ENCODE data around the gene TSR3.
A peak's percentile ranks its signal among the peaks of the same experiment; 100 is the strongest.

The TSR3 gene

DNA sequence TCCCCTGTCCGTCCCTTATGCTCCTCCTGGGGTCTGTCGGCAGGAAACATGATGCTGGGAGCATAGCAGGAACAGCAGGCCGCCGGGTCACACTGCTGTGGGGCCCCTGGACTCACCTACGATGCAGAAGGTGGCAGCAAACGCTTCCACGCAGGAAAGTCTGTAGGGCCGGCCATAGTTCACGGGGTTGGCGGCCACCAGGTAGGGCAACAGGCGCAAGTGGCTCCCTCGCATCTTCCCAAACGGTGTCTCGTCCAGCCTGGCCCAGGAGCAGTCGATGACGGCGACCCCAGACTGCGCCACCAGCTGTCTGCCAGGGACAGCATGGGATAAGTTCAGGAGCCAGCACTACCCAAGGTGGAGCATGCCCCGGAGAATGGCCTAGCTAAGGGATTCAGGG lies 987 bp downstream of the TSR3 start:
- DNase-seq, result no peak

DNA sequence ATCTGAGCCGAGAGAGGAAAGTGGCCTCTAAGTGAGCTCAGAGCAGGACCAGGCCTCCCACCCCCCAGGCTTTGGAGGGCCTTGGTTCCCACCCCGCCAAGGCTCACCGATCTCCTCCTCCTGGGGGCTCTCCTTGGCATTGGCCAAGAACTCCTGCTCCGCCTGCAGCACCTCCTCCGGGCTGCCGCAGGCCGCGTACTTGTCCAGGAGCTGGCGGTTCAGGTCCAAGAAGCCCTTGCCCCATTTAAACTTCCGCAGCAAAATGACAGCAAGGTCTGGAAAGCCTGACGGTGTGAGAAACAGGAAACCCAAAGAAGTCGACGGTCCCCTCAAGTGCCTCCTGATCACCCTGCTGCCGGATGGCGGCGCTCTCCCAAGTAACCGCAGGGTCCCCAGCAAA lies 1.7 kb downstream of the TSR3 start:
- DNase-seq, result no peak

DNA sequence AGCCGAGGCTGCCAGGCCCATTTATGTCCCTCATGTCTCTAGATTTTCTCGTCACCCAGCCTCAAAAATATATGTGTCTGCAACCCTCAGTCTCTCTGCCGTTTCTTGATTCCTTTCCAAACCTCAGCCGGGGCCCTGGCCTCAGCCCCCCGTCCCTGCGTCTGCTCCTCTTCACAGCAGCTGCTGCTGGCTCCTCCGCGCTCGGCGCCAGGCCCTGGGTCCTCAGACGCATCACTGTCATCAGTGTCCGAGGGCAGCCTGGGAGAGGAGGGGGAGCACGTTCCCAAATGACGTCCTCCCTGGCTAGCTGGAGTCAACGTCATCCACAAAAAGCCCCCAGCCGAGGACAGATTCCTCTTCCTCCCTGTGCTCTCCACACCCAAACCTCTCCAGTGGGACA lies 2.3 kb downstream of the TSR3 start:
- no peak for DNase-seq

DNA sequence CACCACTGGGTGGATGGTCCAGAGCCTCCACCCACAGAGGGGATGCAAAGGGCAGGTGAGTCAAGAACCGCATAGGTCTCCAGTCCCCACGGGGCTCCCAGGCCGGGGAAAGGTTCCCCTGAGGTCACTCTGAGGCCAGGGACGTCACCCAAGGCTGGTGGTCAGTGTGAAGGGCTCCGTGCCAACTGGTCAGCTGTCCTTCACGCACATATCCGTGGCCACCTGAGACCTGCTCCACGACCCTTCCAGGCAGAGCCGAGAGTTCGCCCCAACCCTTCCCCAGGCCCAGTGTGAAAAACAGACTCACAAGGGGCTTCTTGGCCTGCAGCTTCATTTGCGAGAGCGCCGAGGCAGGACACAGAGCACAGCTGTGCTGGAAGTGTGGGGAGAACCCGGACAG lies 2.8 kb downstream of the TSR3 start:
- DNase-seq, result no peak

GRCh38 chr16:1348441-1348840 lies 3.2 kb downstream of the TSR3 start:
- no peak for DNase-seq

DNA sequence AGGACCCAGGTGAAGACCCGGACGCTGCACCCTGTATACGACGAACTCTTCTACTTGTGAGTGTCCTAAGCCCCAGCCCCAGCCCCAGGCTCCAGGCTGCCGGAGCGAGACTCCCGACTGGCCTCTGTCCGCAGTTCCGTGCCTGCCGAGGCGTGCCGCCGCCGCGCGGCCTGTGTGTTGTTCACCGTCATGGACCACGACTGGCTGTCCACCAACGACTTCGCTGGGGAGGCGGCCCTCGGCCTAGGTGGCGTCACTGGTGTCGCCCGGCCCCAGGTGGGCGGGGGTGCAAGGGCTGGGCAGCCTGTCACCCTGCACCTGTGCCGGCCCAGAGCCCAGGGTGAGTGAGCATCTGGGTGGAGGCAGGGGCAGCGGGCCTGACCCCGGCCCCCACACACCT lies 3.7 kb downstream of the TSR3 start:
- no peak for DNase-seq

- DNase-seq, result no peak
These were observed 4.3 kb downstream of the TSR3 start for GRCh38 chr16:1347286-1347855.

GRCh38 chr16:1346422-1347285 lies 5.0 kb downstream of the TSR3 start:
- no peak for DNase-seq

DNA sequence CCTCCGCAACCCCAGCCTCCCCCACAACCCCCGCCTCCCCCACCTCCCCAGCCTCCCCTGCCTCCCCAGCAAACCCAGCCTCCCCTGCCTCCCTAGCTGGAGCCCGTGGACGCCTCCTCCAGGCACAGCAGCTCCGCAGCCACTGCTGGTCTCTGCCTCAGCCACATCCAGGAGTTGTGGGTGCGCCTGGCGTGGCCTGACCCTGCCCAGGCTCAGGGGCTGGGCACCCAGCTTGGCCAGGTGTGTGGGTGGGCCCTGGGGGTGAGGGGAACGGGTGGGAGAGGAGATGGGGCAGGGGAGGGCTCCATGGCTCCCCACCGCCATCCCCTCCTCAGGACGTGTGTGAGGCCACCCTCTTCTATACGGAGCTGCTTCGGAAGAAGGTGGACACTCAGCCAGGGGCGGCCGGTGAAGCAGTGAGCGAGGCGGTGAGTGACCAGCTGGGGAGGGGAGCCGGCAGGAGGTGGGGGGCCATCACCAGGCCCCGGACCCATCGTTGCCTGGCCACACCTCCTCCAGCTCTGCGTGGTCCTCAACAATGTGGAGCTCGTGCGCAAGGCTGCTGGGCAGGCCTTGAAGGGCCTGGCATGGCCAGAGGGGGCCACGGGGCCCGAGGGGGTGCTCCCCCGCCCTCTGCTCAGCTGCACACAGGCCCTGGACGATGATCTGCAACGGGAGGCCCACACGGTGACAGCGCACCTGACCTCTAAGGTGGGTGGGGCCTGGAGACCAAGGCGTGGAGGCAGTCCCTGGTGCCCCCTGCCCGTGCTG lies 5.8 kb downstream of the TSR3 start:
- no peak for DNase-seq

DNA sequence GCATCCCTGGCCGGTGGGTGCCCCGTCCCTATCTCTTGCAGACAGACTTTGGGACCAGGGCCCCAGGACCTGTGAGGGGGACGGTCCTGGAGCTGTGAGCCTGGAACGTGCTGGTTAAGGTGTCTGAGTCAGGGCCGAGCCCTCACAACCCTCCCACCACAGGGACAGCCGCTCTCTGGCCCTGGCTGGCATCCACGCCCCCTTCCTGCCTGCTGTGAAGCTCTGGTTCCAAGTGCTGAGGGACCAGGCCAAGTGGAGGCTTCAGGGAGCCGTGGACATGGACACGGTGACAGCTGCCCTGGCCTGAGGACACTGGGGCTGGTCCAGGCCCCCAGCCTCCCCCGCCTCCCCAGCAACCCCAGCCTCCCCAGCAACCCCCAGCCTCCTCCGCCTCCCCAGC lies 6.6 kb downstream of the TSR3 start:
- DNase-seq, result no peak

DNA sequence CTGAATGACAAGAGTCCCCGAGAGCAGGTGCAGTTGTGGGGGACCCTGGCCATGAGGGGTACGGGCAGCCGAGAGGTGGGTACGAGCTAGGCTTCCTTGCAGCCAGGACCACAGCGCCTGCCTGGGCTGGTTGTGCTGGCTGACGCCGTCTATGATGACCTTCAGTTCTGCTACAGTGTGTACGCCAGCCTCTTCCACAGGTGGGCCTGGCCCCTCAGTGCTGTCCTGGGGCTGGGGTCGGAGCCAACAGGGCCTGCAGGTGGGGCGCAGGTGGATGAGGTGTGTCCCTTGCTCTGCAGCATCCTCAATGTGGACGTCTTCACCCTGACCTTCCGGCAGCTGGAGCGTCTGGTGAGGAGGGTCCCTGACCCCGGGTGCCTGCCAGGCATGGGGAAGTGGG lies 7.2 kb downstream of the TSR3 start:
- no peak for DNase-seq

DNA sequence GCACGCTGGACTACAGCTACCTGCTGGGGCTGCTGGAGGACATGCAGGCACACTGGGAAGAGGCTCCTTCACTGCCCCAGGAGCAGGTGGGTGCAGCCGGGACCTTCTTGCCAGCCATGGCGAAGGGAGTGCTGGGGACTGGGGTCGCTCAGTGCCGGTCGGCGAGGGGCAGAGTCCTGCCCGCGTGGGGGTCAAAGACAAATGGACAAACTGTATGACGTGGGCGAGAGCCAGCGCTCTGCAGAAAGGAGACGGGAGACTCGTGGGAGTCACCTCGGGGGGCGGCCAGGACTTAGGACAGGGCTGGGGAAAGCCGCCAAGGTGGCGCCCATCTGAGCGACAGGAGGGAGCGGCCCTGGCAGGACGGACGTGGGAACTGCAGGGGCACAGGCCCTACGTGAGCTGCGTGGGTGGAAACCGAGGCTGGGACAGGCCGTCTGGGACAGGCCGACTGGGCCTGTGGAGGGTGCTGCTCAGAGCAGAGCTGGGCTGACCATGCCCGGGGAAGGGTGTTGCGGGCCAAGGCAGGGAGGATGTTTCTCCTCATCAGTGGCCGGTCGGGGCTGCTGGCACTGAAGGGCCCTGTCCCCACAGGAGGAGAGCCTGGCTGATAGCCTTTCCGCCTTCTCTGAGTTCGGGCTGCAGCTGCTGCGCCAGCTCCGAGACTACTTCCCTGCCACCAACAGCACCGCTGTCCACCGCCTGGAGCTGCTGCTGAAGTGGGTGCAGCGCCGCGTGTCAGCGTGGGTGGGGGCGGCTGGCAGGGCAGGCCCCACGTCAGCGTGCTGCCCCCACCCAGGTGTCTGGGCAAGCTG lies 8.0 kb downstream of the TSR3 start:
- DNase-seq, result no peak

- peak; percentile 69 for DNase-seq
These were observed 8.9 kb downstream of the TSR3 start for GRCh38 chr16:1342526-1343427.

- DNase-seq, result no peak
These were observed 9.9 kb downstream of the TSR3 start for GRCh38 chr16:1341495-1342420.

GRCh38 chr16:1340730-1341494 lies 10.8 kb downstream of the TSR3 start:
- no peak for DNase-seq

DNA sequence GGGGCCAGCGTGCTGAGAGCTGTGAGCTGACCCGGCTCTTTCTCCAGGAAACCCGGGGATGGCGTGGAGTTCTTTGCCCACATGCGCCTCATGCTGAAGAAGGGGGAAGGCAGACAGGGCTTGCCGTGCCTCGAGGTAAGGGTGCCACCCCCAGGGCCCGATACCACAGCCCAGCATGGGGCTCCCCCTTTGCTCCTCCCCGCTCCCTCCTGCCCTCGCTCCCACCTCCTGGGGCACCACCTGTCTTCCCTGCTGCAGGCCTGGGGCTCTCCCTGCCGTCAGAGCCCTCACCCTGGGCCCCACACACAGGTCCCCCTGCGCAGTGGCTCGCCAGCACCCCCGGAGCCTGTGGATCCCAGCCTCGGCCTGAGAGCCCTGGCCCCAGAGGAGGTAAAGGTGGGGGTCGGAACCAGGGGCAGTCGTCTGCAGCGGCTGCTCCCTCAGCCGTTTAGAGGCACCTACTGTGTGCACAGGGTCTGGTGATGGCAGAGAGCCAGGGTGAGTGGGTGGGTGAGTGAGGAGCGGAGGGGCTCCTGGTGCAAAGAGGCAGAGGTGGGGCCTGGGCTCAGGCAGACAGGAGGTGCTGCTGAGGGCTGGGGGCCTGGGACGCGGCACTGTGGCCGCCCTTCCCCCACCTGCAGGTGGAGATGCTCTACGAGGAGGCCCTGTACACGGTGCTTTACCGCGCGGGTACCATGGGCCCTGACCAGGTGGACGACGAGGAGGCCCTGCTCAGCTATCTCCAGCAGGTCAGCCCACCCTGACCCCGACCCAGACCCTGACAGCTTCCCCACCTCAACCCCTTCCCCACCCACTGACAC lies 12.6 kb downstream of the TSR3 start:
- DNase-seq, result no peak

DNA sequence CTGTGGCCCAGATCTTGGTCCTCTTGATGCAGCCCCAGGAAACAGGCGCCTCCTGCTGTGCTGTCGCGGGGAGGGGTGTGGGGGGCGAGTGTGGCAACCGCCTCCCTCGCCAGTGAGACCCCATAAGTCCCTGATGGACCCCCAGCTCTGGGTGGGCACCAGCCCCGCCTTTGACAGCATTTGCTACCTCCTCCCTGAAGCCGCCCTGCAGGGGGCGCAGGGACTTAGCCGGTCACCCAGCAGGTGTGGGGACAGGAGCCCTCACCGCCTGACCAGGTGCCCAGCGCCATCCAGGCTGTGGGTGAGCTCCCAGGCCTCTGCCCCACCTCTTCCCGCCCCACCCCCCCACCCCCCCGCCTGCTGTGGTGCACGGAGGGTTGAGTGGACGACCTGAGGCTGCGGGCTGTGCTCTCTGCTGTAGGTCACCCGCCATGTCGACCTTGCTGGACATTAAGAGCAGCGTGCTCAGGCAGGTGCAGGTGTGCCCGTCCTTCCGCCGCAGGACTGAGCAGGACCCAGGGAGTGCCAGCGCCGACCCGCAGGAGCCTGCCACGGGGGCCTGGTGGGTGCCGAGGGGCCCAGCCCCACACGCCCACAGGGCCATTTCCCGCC lies 13.5 kb downstream of the TSR3 start:
- no peak for DNase-seq

DNA sequence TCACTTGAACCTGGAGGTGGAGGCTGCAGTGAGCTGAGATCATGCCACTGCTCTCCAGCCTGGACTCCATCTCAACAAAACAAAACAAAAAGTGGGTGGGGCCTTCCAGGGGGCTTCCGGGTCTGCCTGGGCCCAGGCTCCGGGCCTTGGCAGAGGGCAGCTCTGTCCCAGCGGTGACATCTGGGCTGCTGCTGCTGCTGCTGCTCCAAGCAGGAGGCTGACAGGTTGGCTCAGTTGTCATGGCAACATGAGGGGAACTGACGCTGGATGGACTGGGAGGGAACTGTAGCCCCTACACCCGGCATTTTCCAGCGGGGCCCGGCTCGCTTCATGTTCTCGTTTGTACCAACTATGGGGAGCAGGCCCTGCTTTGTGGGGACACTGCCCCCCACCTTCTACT lies 14.2 kb downstream of the TSR3 start:
- DNase-seq, result no peak

DNA sequence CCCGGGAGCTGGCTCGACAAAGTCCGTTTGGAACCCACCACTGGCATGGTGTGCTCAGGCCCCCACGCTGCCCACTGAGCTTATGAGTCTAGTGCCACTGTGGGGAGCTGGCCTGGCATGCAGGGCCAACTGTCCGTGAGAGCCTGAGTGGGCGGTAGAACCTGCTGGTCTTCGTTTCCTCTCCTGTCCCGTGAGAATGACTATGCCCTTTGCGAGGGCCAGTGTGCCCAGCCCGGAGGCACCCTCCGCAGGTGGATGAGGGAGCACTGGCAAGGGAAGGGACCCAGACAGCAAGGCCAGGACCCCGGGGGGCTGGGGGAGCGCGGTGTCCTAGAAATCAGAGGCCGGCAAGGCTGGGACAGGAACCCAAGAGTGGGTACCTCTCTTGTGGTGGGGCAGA lies 15.1 kb downstream of the TSR3 start:
- no peak for DNase-seq

Measured in NCI-H1048 (cell line).